ENCODE measurements around the gene ZP1. TPM values are rescaled to one million over a fixed set of nuclear protein-coding genes. Genes with fewer than 3 reads are reported as not detected.
A peak's percentile ranks its signal among the peaks of the same experiment; 100 is the strongest.

Gene ZP1
- total RNA-seq, 1 donor from 2014 or later: not detected

DNA sequence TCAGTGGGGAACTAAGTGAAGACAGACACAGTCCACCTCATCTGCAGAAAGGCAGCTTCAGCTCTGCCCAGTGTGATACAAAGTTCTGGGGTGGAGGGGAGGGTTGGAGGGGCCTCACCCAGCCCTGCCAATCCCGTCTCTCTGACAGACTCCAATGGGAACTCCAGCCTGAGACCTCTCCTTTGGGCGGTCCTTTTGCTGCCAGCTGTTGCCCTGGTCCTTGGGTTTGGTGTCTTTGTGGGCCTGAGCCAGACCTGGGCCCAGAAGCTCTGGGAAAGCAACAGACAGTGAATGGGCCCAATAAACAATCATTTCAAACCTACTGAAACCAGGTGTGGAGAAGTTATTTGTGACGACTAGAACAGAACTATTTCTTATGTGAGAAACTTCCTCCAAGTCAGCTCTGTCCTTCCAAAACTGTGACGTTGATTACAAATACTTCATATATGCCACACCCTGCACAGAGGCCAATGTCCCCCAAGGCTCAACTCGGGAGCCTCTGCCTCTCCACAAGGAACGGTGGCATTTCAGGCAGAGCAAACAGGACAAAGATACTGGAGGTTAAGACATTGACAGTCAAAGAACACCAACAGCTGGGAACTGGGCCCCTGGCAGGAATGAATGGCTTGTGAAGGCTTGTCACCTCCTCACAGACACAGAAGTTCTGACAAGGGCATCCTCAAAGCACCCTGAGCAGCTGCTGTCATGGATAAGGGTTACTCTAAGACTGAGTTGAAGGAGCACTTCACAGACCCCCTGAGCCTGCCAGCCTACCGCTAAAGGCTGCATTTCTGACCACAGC lies 8.2 kb downstream of the ZP1 start:
- Histone ChIP-seq H3K27me3 (ENCODE audit: low read depth) (no peaks in the 10 kb centered on the region), H3K9me3 (replicated peaks) (no peaks in the 10 kb centered on the region), H3K4me1 (peaks cover 71% of the 10 kb centered on the region), H3K36me3 (peaks cover 8% of the 10 kb centered on the region), H3K4me3 (no peak overlapping the region), H3K27ac (replicated peaks) (peak overlapping the region; percentile 84)
- intact Hi-C loops (cut with micrococcal nuclease): no loop called here
- no peak for DNase-seq
- no peak for TF ChIP-seq CTCF (IDR thresholded peaks at IDR 0.05; ENCODE audit: borderline replicate concordance)

- peaks cover 65% of the 10 kb centered on the region for H3K4me1 ChIP-seq
- H3K4me3 ChIP-seq: no peak overlapping the region
- H3K27ac ChIP-seq (replicated peaks): peak overlapping the region; percentile 84
- peaks cover 13% of the 10 kb centered on the region for H3K36me3 ChIP-seq
- intact Hi-C loops (cut with micrococcal nuclease): no loop called here
- no peaks in the 10 kb centered on the region for H3K9me3 ChIP-seq (replicated peaks)
- TF ChIP-seq CTCF (IDR thresholded peaks at IDR 0.05; ENCODE audit: borderline replicate concordance): no peak
- no peaks in the 10 kb centered on the region for H3K27me3 ChIP-seq (ENCODE audit: low read depth)
- DNase-seq: no peak
Measured at GRCh38 chr11:60876168-60876485, 8.8 kb downstream of the ZP1 start.

- intact Hi-C loops (cut with micrococcal nuclease): no loop called here
- no peaks in the 10 kb centered on the region for H3K9me3 ChIP-seq (replicated peaks)
- H3K4me1 ChIP-seq: peaks cover 42% of the 10 kb centered on the region
- H3K4me3 ChIP-seq: no peak overlapping the region
- no peak for DNase-seq
- H3K27me3 ChIP-seq (ENCODE audit: low read depth): no peaks in the 10 kb centered on the region
- H3K36me3 ChIP-seq: peaks cover 20% of the 10 kb centered on the region
- TF ChIP-seq CTCF (IDR thresholded peaks at IDR 0.05; ENCODE audit: borderline replicate concordance): no peak
- H3K27ac ChIP-seq (replicated peaks): peak overlapping the region; percentile 84
Measured at GRCh38 chr11:60878245-60879101, 11.1 kb downstream of the ZP1 start.

- Histone ChIP-seq H3K36me3 (peaks cover 20% of the 10 kb centered on the region), H3K9me3 (replicated peaks) (no peaks in the 10 kb centered on the region), H3K27ac (replicated peaks) (peak overlapping the region; percentile 84), H3K27me3 (ENCODE audit: low read depth) (no peaks in the 10 kb centered on the region), H3K4me3 (no peak overlapping the region), H3K4me1 (peaks cover 35% of the 10 kb centered on the region)
- DNase-seq: no peak
- intact Hi-C loops (cut with micrococcal nuclease): no loop called here
- TF ChIP-seq CTCF (IDR thresholded peaks at IDR 0.05; ENCODE audit: borderline replicate concordance): no peak
Measured at GRCh38 chr11:60879104-60879503, 11.8 kb downstream of the ZP1 start.

GRCh38 chr11:60879971-60880588 lies 12.7 kb downstream of the ZP1 start:
- TF ChIP-seq CTCF (IDR thresholded peaks at IDR 0.05; ENCODE audit: borderline replicate concordance): no peak
- Histone ChIP-seq H3K4me3 (no peak overlapping the region), H3K9me3 (replicated peaks) (no peaks in the 10 kb centered on the region), H3K36me3 (peaks cover 20% of the 10 kb centered on the region), H3K27me3 (ENCODE audit: low read depth) (no peaks in the 10 kb centered on the region), H3K4me1 (peaks cover 27% of the 10 kb centered on the region), H3K27ac (replicated peaks) (peak overlapping the region; percentile 84)
- DNase-seq: no peak
- intact Hi-C loops (cut with micrococcal nuclease): no loop called here

All from left ventricle myocardium inferior (tissue), 1 donor.